LNCaP clone FGC (cell line): ENCODE results near the gene TNFAIP8.
A peak's percentile ranks its signal among the peaks of the same experiment; 100 is the strongest.

Experiments used
- DNase-seq: peaks from one replicate; pipeline ENCODE4 v3.0.0-alpha.2; 2011; ENCODE audit warnings: low read depth
- H3K4me3 ChIP-seq: 2 replicates; pipeline ENCODE4 v1.5.1; 2011; ENCODE audit warnings: mild to moderate bottlenecking, low read depth, low read length, control low read depth
- TF ChIP-seq, protein P1 (sequence below): IDR thresholded peaks from 2 replicates; pipeline ENCODE4 v1.5.1; 2012; ENCODE audit warnings: mild to moderate bottlenecking; ENCODE audit not compliant: control insufficient read depth, insufficient read depth; ENCODE audit errors: extremely low read depth

TNFAIP8 gene

GRCh38 chr5:119397518-119398380, 41.9 kb downstream of the TNFAIP8 start:
- no peak for DNase-seq
- TF ChIP-seq, protein P1, sequence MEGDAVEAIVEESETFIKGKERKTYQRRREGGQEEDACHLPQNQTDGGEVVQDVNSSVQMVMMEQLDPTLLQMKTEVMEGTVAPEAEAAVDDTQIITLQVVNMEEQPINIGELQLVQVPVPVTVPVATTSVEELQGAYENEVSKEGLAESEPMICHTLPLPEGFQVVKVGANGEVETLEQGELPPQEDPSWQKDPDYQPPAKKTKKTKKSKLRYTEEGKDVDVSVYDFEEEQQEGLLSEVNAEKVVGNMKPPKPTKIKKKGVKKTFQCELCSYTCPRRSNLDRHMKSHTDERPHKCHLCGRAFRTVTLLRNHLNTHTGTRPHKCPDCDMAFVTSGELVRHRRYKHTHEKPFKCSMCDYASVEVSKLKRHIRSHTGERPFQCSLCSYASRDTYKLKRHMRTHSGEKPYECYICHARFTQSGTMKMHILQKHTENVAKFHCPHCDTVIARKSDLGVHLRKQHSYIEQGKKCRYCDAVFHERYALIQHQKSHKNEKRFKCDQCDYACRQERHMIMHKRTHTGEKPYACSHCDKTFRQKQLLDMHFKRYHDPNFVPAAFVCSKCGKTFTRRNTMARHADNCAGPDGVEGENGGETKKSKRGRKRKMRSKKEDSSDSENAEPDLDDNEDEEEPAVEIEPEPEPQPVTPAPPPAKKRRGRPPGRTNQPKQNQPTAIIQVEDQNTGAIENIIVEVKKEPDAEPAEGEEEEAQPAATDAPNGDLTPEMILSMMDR, result no peak
- H3K4me3 ChIP-seq, result no peak overlapping the region

DNA sequence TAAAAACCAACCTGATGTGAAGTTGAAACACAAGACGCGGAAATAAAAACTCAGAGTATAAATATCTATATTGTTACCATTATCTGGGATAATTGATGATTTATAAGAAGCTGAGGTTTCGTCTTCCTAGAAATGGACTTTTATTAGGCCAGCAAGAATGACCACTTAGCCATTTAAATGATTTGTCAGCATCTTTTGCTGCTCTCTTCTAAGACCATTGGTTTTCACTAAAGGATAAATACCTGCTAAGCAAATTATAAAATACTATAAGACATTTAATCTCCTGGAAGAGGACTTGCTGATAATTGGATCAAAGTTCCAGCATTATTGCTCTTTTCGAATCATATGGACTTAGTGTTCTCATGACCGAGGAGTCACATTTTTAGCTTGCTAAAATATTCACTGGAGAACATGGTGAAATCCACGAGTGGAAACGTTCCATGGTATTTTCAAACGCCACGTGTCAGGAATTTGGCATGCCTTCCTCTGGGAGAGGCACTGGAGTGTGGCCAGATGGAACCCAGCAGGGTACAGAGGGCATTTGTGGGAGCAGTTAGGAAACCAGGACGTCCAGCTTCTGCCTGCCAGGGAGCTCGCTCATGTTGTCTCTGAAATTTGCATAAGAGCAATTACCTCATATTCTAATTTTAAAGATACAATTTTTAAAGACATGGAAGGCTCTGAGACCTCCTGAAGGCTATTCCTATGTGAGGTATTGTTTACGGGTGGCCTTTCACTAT, 43.1 kb downstream of the TNFAIP8 start:
- no peak for DNase-seq
- H3K4me3 ChIP-seq, result no peak overlapping the region
- TF ChIP-seq, protein P1, result 0 out of 2 replicates have a peak, but pooled peaks have one; percentile 0

DNA sequence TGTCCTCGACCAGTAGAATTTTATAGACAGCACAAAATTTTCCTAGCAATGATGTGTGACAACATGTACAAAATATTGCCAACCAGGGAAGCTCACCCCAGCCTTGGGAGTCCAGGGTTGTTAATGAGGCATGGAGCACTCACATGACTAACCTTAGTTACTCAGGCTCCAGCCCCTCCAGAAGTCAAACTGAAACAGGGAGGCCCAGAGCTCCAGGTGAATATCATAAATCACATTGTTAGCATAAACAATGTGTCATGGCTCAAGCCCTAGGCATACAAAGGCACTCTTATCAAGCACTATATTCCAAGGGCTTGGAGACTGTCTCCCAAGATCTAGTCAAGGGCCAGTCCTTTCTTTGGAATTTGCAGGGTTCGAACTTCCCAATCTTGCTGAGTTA, 44.4 kb downstream of the TNFAIP8 start:
- TF ChIP-seq, protein P1, result no peak
- no peak for DNase-seq
- no peak overlapping the region for H3K4me3 ChIP-seq

GRCh38 chr5:119402081-119402480, 46.3 kb downstream of the TNFAIP8 start:
- no peak for DNase-seq
- TF ChIP-seq, protein P1, result no peak

GRCh38 chr5:119402555-119402954, 46.7 kb downstream of the TNFAIP8 start:
- TF ChIP-seq, protein P1, result no peak
- no peak overlapping the region for H3K4me3 ChIP-seq
- no peak for DNase-seq

More at GRCh38 chr5:119402081-119402480, 46.3 kb downstream of the TNFAIP8 start:
- H3K4me3 ChIP-seq, result no peak overlapping the region

GRCh38 chr5:119404033-119404432, 48.2 kb downstream of the TNFAIP8 start:
- DNase-seq, result no peak
- no peak overlapping the region for H3K4me3 ChIP-seq
- TF ChIP-seq, protein P1, result no peak
